GM08714 (cell line): ENCODE results near the gene FAM9C.

ENCODE experiments used
- H3K4me3 ChIP-seq: fragments of 200-500 bp; sonication (Bioruptor generic); 2 replicates; pipeline ENCODE4 v1.5.1; 2014; ENCODE audit warnings: mild to moderate bottlenecking, low read length, inconsistent platforms
- ZNF274 ChIP-seq: IDR thresholded peaks from 2 replicates; pipeline ENCODE4 v1.6.1; 2012; ENCODE audit warnings: mild to moderate bottlenecking, low read depth, low read length

FAM9C gene

GRCh38 chrX:13008851-13009250 is 35.6 kb downstream of the FAM9C start:
- TF ChIP-seq ZNF274: no peak
- H3K4me3 ChIP-seq: no peak overlapping the region; the same call in 1 of the 2 replicates

- TF ChIP-seq ZNF274: no peak
- H3K4me3 ChIP-seq: no peak overlapping the region; the same call in 1 of the 2 replicates
These were observed 36.3 kb downstream of the FAM9C start for GRCh38 chrX:13008189-13008533.

GRCh38 chrX:13007519-13008188 is 36.8 kb downstream of the FAM9C start:
- no peak for TF ChIP-seq ZNF274

GRCh38 chrX:13005661-13006473 is 38.6 kb downstream of the FAM9C start:
- TF ChIP-seq ZNF274: no peak
- H3K4me3 ChIP-seq: peak overlapping the region; percentile 55; the same call in 1 of the 2 replicates

More at GRCh38 chrX:13007519-13008188, 36.8 kb downstream of the FAM9C start:
- peak overlapping the region; percentile 4; the same call in 1 of the 2 replicates for H3K4me3 ChIP-seq

GRCh38 chrX:13001961-13002671 is 42.3 kb downstream of the FAM9C start:
- no peak overlapping the region for H3K4me3 ChIP-seq

GRCh38 chrX:13001097-13001496 is 43.3 kb downstream of the FAM9C start:
- TF ChIP-seq ZNF274: no peak
- no peak overlapping the region for H3K4me3 ChIP-seq

More at GRCh38 chrX:13001961-13002671, 42.3 kb downstream of the FAM9C start:
- TF ChIP-seq ZNF274: no peak

GRCh38 chrX:13000301-13000811 is 44.1 kb downstream of the FAM9C start:
- H3K4me3 ChIP-seq: peak overlapping the region; percentile 30; the same call in 1 of the 2 replicates
- TF ChIP-seq ZNF274: no peak

GRCh38 chrX:12999422-12999821 is 45.0 kb downstream of the FAM9C start:
- no peak for TF ChIP-seq ZNF274
- peak overlapping the region; percentile 24; the same call in 1 of the 2 replicates for H3K4me3 ChIP-seq

- H3K4me3 ChIP-seq: no peak overlapping the region; the same call in 1 of the 2 replicates
- TF ChIP-seq ZNF274: no peak
These were observed 46.3 kb downstream of the FAM9C start for GRCh38 chrX:12997906-12998687.

- no peak for TF ChIP-seq ZNF274
These were observed 47.4 kb downstream of the FAM9C start for GRCh38 chrX:12996934-12997435.

GRCh38 chrX:12994321-12994720 is 50.1 kb downstream of the FAM9C start:
- no peak for TF ChIP-seq ZNF274
- H3K4me3 ChIP-seq: no peak overlapping the region

More at GRCh38 chrX:12996934-12997435, 47.4 kb downstream of the FAM9C start:
- H3K4me3 ChIP-seq: no peak overlapping the region

- H3K4me3 ChIP-seq: no peak overlapping the region
- TF ChIP-seq ZNF274: no peak
These were observed 50.6 kb downstream of the FAM9C start for GRCh38 chrX:12993826-12994225.

- H3K4me3 ChIP-seq: no peak overlapping the region
- no peak for TF ChIP-seq ZNF274
These were observed 51.8 kb downstream of the FAM9C start for GRCh38 chrX:12992544-12993118.

GRCh38 chrX:12991575-12991974 is 52.8 kb downstream of the FAM9C start:
- no peak overlapping the region for H3K4me3 ChIP-seq
- no peak for TF ChIP-seq ZNF274
